Stimulated activated CD4-positive, alpha-beta T cell treated with anti-CD3 and anti-CD28 coated beads, Interleukin-1b, Interleukin-23, amount 100 ng/mL, for 4 hours (primary cell): Measurements from ENCODE around the gene RAB44.

ENCODE experiments used
- DNase-seq, 2 donors: peaks; one replicate each; pipeline ENCODE4 v3.0.0-alpha.2; 2020; ENCODE audit warnings: low read depth in 2 of 2

RAB44 gene

DNA sequence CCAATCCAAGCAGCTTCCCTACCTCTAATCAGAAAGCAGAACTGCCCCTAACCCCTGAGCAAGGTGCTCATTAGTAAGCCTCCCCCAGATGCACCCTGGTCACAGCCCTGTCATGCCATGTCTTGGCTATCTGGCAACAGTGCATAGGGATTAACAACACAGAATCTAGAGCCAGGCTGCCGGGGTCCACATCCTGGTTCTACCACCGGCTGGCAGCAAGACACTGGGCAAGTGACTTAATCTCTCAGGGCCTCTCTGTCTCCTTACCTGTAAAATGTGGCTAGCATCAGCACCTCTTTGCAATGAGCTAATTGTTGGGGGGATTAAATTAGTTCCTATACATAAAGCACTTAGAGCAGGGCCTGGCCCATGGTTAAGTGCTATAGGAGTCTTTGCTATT is 73.5 kb downstream of the RAB44 start:
- no peak for DNase-seq

DNA sequence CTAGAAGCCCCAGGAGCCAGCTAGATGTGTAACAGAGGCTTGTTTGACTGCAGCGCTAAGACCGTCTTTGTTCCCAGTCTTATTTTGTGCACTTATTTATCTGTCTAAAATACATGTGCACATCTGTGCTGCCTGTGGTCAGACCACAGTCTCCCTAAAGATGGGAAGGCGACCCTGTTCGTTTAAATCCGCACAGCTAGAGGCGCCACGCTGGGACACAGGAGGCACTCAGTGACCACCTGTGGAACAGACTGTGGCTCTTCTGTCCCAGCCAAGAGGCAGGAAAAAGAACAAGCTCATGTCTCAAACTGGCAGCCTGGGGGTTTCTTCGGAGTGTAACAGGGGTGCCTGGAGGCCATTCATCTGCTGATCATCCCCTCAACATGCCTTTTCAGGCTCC is 74.8 kb downstream of the RAB44 start:
- DNase-seq, result no peak

DNA sequence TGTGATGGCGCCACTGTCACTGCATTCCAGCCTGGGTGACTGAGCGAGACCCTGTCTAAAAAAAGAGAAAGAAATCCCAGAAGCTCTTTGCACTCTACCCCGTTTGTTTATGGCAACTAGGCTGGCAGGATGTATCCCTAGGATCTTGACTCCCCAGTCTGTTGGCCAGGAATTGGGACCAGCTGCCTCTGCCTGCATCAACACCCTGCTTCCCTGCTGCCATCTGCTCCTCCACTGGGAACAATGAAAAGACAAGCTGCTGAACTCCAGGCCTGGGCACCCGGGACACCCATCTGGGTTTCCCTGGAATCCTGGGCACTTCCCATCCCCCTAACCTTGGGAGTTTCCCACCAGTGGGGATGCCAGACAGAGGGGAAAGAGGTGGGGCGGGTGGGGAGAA is 76.7 kb downstream of the RAB44 start:
- DNase-seq, result no peak

DNA sequence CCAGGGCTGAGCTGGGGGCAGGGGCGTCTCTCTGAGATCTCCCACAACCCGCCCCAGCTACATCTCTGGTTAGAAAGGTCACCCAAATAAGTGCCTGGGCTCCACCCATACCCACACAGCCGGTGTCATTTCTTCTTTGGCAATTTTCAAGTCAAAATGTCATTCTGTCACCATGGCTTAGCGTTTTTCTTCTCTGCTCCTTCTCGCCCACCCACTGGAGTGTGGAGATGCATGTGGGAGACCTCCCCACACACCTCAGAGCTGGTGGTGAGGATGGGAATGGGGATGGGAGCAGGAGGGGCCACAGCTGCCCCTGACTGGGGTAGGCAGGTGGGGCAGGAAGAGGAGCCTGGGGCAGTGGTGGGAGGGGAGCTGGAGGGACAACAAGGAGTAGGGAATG is 78.5 kb downstream of the RAB44 start:
- no peak for DNase-seq

DNA sequence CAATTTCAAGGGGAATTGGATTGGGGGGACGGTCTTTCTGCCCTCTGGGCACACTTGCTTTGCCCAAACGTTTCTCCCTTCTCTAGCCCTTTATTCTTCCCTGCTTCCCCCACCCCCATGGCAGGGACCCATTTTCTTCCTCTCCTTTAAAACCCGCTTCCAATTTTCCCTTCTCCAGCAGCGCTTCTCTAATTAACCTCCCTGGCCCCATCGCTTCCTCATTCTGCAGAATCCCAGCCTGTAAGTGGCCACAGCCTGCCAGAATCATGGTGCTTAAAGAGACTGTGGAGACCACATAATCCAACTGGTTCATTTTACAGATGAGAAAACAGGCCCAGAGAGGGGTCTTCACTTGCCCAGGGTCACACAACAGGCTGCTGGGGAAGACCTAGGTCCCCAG is 80.2 kb downstream of the RAB44 start:
- no peak for DNase-seq

DNA sequence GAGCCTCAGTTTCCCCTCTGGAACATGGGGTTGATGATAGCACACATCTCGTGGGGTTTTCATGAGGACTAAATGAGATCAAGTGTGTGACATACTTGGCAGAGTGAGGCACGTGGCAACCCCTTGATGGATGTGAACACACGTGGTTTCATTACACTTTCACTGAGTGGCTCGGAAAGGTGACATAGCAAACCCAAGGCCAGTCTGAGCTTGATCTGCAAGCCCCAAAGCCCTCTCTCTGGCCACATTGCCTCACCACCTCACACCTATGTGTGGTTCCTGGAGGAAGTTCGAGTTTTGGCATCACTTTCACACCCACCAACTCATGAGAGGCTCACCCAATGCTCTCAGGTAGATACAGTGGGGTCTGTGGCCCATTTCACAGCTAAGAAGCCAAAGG is 81.6 kb downstream of the RAB44 start:
- DNase-seq, result no peak

DNA sequence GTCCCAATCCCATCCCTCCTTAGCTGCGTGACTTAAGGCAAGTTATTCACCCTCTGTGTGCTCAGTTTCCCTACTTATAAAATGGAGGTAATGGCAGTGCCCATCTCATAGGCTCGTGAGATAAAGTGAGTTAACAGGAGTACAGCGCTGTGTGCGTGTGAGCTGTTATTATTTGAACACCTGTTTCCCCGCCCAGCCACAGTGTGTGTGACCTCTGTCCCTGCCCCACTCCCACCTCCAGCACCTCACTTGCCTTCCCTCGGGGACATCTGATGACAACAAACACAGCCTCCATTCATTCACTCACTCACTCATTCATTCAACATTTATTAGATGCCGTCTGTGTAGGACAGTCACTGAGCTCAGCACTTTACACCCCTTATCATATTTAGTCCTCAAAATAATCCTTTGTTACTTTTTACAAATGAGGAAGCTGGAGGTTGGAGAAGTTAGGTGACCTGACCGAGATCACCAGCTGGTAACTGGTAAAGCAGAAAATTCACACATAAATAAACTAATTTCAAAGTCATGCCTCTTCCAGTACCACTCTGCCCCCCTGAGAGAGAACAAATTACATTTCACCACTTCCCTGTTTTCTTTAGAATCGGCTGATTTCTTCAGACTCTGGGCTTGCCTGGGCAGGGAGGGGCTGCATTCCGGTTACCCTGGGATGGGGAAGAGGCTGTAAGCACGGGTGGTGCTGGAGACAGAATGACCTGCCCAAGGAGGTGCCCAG is 83.0 kb downstream of the RAB44 start:
- DNase-seq, result no peak

DNA sequence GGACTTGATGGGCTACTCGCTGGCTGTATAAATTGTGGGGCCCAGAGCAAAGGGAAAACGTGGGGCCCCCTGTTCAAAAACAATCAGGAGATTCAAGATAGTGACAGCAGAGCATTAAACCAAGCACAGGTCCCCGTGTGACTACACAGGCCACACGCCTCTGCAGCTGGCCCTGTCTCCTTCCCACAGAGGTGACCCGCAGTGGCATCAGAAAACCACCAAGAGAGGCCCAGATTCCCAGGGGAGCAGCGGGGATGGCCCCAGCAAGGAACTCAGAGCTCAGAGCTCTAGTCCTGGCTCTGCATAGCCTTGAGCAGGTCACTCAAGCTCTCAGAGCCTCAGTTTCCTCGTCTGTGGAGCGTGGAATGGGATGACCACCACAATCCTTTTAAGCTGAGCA is 84.0 kb downstream of the RAB44 start:
- no peak for DNase-seq
